Dedifferentiated amniotic fluid mesenchymal stem cell (primary cell): ENCODE data around the gene THAP3.
A peak's percentile ranks its signal among the peaks of the same experiment; 100 is the strongest.
"Not testable (repeated sequence)": the region's sequence is repeated elsewhere in the genome, so short reads cannot be mapped to it uniquely, and the experiment has no call there.

Experiments
- DNase-seq: peaks from one replicate; pipeline ENCODE4 v3.0.0-alpha.2; 2016; ENCODE audit errors: extremely low spot score

The THAP3 gene

DNA sequence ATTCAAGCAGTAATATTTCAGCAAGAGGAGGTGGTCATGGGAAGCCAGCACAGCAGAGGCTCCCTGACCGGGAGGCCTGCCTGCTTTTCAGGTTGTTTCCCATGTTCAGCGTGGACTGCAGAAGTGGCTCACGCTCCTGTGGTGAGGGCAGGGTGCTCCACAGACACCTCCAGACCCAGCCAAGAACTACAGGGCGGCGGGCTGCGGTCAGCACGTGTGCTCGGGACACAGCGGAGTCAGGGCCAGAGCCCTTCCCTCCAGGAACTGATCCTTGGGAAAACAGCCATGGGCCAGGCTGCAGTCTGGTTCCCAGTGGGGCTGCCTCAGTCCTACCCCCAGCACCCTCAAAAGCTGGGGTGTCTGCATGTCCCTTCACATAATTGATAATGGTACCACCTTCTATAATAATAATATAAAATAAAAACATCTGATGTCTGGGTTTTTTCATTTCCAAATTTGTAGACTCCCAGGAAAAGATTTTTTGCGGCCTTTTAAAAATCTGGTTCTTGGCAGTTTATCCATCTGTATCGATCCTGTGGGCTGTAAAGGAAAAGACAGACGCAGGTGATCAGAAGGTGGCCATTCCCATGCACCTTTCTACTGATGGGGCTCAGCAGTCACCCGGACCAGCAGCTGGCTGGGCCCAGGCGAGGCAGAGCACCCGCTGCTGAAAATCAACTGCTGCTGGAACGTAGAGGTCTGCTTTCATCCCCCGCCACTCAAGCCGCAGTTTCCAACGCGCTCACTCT, 10.7 kb downstream of the THAP3 start:
- no peak for DNase-seq

DNA sequence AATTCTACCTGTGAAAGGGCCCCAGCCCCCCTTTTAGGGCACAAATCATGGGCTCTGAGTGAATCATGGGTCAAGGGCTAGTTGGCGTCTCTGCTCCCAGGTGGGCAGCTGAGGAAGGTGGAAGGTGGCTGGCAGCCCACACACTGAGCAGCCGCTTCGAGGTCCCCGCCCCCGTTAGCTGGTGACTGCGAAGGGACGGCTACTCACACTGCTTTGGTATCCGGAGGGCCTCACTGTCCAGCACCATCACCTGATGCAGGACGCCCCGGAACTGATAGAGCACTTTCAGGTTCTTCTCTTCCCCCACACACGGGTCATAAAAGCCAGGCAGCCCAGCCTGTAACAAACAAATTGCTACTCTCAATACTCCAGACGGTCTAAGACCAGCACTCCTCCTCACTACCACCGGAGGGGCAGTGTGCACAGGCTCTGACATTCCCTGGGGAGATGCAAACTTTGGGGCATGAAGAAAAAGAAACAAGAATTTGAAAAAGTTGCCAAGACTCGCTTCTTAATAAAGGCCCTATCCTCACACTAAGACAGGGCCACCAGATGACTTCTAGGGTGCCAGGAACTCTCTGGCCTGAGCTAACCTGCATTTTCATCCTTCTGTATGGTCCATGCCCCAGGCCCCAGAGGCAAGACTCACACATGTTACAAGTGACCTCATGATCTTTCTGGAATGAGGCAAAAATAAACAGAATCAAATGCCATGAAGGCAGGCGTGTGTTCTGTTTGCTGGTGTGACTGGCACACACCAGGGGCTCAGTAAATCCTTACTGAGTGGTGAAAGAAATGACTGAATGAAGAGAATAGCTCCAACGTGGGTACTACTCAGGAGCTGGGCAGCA, 11.5 kb downstream of the THAP3 start:
- no peak for DNase-seq

DNA sequence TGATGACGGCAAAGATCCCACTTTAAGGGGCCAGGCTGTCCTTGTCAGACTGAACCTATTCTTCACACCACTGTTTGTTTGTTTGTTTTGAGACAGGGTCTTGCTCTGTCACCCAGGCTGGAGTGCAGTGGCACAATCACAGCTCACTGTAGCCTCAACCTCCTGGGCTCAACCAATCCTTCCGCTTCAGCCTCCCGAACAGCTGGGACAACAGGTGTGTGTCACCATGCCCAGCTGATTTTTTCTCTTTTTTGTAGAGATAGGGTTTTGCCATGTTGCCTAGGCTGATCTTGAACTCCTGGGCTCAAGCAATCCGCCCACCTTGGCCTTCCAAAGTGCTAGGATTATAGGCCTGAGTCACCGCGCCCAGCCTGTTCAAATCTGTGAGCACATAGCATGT, 12.1 kb downstream of the THAP3 start:
- DNase-seq: not testable (repeated sequence)

DNA sequence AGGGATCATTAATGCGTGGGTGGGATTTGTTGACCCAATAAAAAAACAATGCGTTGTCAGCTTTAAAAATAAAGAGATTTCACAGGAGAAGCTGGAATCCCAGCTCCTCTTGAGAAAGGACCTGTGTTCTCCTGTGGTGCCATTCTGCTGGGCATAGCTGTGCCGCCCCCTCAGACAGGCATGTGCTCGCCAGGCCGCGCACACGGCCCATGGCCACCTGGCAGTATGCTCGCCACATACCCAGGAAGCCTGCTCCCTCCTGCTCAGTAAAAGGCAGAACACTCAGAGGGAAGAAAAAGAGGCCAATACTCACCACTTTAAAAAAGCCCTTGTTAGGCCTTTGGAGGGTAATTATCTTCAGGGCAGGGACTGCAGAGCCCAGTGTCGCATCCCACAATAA, 13.1 kb downstream of the THAP3 start:
- no peak for DNase-seq

DNA sequence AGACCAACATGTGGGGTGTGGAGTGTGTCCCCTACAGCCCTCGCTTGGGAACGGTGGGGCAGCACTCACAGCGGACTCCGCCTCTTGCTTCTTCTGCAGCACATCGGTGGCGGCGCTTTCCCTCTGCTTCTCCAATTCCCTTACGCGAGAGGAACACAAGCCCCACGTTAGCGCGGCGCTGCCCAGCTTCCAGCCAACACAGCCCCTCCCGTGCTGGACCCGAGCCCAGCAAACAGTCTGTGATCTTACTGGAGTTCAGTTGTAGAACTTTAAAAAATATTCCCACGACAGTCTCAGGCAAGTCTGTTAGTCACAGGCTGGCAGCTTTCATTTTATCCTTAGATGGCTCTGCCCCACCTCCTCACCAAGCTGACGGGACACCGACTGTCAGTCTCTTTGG, 13.6 kb downstream of the THAP3 start:
- DNase-seq: no peak

DNA sequence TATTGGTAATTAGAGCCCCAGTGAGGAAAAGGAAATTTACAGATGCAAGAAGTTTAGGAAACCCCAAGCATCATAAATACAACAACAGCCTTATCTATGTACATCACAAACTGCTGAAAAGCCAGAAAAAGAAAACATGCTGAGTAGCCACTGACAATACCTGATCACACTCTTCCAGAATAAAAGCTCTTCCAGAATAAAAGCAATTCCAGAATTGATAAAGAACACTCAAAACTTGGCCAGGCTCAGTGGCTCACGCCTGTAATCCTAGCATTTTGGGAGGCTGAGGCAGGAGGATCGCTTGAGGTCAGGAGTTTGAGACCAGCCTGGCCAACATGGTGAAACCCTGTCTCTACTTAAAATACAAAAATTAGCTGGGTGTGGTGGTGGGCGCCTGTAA, 16.2 kb downstream of the THAP3 start:
- DNase-seq: not testable (repeated sequence)

DNA sequence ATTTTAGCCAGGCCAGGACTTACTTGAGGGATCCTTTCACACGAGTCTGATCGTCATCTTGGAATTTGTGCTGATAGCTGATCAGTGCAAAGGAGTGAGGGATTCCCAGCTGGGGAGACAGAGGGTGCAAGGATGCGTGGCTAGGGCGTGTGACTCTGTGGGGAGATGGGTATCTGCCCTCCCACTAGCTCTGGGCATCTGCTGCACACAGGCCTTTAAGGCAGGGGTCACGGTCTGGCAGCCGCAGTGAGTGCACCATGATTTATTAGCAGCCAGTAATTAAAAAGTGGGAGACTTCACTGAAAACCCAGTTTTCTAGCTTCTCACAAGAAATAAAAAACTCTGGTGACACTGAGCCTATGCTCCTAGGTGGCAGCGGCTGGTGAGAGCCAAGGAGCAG, 20.4 kb downstream of the THAP3 start:
- no peak for DNase-seq

DNA sequence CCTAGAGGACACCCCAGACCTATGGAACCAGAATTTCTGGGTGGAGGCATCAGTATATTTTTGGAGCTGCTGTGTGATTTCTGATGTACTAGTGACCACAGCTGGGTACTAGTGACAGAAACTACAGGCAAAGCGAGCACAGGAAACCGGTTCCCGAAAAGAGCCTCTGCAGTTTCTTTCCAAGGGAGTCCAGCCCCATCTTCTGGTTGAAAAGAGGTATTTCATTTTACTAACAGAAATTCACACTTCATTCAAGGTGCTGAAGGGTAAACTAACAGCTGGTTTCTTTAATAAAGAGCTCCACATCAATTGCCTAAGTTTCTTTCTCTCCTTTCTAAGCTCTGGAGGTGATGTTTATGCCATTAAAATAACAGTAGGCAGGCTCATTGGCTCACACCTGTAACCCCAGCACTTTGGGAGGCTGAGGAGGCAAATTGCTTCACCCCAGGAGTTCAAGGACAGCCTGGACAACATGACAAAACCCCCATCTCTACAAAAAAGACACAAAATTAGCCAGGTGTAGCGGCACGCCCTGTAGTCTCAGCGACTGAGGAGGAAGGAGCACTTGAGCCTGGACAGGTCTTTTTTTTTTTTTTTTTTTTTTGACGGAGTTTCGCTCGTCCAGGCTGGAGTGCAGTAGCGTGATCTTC, 22.0 kb downstream of the THAP3 start:
- DNase-seq: peak; percentile 32

DNA sequence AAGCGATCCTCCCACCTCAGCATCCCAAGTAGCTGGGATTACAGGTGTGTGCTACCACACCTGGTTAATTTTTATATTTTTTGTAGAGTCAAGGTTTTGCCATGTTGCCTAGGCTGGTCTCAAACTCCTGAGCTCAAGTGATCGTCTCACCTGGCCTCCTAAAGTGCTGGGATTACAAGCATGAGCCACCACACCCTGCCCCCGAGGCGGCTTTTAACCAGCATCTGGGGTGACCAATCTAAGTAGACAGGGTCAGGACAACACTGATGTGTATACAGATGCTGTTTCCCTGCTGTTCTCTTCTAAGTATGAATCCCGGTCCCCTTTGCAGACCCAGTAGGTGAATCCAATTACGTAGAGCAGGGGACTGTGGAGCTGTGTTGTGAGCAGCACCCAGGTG, 23.9 kb downstream of the THAP3 start:
- DNase-seq: no peak

DNA sequence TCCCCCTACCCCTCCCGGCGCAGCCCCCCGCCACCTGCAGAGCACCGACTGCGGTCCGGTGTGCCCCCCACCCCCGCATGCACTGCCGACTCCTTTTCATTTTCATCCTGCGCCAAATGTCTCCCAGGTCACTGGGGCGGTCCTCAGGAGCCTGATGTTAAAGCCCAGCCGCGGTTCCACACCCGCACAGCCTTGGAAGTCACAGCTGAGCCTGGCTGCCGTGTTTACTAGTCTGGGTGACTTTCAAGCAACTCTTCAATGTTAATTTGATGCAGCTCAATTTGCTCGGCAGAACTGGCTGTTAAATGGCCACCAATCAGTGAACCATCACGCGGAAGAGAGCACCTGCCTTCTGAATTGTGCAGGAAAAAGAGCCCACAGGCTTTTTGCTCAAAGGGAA, 27.2 kb downstream of the THAP3 start:
- no peak for DNase-seq

DNA sequence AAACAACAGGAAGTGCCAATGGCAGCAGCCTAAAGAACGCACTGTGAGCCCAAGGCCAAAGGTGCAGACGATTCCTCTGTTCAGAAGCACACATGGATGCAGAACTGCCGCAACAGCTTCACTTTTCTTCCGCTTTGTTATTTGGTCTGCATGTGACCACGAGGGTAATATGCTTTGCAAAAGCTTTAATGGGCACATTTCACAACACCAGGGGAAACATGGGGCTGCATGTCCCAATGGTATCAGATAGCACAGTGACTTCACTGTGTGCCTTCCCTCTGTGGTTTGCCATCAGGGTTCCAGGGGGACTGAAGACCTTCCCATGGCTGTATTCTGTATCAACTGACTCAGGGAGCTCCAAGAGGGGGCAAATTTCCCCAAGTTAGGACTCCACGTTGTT, 28.3 kb downstream of the THAP3 start:
- no peak for DNase-seq

DNA sequence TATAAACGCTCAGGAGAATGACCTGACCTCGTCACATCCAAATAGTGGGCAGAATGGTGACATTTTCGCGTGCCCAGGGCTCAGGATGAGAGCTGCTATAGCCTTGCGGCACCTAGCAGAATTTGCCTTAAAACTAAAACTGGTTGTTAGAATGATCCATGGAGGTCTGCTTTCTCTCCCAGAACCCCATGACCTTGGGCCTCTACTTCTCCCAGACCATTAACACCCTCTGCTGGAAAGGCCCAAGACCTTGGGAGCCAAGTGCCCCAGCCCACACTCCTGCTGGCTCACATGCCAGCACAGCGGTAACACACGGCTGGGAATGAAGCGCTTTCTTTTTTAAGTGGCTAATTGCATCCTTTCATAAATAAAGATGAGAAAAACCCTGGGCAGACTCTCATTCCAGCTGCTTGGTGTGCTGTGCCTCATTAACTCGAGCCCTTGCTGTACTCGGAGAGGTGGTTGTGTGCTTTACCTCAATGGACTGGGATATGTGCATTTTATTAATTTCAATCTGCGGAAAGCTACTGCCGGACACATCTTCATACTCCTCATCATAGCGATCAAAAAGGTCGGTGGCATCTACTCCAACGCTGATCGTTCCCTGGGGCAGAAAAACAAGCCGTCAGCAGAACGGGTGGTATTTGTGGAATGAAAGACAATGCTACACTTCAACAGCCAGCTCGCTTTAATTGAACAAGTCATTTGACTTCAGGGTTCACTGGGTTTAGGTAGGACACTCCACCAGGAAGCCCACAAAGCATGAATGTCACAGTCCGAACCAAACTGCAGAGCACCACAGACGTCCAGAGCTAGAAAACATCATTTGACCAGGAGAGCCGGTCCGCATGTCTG, 29.0 kb downstream of the THAP3 start:
- no peak for DNase-seq

DNA sequence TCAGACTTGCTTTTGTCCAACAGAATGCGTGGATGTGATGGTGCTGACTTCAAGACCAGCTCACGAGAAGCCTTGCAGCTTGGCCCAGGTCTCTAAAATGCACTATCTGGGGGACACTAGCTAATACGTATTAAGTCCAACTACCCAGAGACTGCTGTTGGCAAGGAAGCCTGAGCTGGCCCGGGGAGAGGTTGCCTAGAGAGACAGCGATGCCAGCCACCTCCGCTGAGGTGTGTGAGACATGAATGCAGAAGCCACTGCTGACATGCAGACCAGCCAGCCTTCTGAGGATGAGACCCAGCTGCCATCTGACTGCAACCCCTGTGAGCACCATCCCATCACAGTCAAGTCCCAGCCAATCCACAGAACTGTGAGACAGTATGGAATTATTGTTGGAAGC, 32.5 kb downstream of the THAP3 start:
- DNase-seq: no peak

DNA sequence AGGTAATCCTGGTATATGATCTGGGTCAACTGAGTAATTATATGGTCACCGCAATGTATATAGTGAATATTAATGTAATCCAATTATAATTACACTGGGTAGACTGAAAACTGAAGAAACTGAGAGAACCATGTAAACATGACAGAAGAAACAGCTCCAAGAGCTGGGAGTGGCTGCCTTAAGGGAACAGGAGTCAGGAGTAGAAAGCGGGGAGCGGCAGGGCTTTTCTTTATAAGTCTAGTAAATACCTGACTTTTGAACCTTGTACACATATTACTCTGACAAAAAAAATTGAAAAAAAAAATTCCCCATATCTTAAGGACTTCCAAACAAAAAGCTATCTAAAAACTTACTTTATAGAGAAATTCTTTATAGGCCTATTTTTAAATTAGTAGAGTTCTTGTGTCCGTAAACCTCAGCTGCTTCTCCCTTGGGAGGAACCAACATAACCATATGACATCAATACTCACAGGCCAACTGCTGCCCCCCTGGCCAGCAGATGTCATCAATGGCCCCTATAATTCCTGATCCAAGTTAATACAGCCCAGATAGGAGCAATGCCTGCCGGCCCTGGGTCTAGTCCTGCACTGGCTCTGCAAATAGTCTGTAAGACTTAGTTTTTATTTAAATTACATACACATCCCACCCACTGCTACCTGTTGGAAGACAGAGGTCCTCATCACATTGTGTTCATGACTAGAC, 33.8 kb downstream of the THAP3 start:
- no peak for DNase-seq

DNA sequence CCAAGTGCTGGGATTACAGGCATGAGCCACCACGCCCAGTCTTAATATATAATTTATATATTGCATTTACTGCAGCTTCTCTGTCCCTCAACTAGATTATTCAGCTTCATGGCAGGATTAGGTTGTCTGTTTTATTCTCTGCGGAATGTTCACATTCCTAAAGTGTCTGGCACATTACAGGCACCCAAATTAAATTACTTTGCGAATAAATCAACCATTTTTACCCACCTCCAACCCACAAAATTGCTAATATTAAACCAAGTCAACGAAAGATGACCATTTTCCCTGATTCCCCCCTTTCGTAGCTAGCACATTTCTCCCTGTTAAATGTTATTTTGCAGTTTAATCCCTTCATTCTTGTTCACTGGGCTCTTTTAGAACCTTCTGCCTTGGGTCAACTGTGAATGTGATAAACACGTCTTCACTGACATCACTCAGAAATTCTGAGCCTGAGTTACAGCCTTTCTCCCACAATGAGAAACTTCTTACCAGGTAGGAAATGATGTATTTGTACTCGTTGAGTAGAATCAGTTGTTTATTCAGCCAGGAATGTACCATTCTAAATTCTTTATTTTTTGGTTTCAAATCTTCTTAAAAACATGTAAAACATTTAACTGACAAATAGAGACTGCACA, 35.9 kb downstream of the THAP3 start:
- DNase-seq: no peak

DNA sequence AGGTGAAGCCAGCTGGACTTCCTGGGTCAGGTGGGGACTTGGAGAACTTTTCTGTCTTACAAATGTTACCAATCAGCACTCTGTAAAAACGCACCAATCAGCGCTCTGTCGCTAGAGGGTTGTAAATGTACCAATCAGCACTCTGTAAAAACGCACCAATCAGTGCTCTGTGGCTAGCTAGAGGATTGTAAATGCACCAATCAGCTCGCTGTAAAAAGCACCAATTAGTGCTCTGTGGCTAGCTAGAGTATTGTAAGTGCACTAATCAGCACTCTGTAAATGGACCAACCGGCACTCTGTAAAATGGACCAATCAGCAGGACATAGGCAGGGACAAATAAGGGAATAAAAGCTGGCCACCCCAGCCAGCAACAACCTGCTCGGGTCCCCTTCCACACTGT, 37.8 kb downstream of the THAP3 start:
- DNase-seq: not testable (repeated sequence)

DNA sequence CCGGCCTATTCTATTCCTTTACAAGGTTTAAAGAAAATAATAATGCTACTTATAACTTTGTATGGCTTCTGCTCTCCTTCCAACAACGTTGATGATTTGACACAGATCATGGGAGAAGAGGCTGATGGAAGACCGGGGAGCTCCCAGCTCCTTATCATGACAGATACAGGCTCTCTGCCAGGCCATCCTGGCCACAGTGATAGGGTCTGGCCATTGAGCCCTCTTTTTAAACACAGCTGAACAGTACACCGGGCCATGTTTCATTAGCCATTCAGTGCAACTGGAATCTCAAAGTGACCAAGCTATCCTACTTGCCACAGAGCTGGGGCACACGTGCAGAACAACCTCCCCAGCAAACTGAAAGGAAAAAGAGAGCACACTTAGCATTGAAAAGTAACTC, 42.0 kb downstream of the THAP3 start:
- DNase-seq: no peak

DNA sequence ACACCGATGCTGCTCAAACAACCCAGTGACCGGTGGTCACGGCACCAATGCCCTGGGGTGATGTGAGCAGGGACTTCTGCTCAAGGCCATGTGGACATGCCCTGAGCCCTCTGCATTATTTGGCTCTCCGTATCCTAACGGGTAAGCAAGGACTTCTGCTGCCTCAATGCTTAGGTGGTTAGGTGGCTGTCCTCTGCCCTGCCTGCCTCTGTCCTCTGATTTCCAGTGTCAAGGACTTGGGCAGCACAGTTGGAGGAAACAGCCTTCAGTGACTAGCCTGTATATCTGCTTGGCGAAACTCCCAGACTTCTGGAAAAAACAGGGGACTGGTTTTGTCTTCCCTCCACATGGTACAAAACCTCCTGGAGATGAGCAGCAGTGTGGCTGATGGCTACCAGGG, 42.5 kb downstream of the THAP3 start:
- DNase-seq: no peak

DNA sequence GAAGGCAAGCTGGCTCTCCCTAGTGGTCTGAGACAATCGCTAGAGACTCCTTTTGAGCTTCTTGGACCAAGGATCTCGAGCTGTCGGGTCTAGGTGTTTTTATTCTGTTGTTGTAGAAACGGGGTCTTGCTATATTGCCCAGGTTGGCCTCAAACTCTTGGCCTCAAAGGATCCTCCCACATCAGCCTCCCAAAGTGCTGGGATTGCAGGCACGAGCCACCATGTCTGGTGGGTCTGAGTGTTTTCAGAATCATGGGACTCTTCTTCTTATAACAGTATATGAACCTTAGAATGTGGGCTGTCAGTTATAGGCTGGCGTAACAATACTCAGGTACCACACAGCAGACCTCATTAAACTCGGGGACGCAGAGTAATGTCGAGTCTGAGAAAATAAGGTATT, 43.8 kb downstream of the THAP3 start:
- DNase-seq: no peak

DNA sequence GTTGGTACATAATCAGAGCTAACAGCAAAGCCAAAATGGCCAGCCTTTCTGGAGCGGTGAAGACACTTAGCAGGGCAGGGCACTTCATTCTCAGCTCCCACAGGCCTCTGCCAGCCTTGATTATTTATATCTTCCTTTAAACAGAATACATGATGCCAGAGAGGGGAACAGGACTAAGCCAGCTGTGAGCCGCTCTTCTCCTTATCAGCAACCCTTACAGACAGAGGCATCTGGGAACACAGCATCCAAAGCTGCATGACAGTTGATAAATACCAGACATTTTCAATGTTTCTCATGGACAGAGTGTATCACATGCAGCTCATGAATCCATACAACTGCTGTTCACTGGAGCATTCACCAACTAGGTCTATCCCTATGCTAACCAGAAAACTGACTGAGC, 47.9 kb downstream of the THAP3 start:
- no peak for DNase-seq
